ENCODE data around the gene EPN2. TPM values are rescaled to one million over a fixed set of nuclear protein-coding genes. Genes with fewer than 3 reads are reported as not detected.

EPN2 gene
- polyA plus RNA-seq, 1 donor from 2014 or later, result 37.8 TPM

DNA sequence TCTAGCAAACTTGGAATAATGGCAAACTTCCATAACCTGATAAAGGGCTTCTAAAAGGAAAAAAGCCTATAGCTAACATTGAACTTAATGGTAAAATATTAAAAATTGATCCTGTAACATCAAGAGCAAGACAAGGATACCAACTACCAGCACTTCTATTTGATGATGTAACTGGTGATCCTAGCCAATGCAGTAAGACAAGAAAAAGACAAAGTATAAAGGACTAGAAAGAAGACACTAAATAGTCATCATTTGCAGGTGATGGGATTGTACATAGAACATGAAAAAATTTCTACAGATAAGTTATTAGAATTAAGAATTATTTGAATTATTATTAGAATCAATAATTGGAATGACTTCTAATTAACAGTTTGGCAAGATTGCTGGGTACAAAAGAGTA is 88.4 kb downstream of the EPN2 start:
- TF ChIP-seq POLR2AphosphoS5 (IDR thresholded peaks at IDR 0.05) (no peak), EP300 (conservative IDR thresholded peaks at IDR 0.05; ENCODE audit: poor library complexity, severe bottlenecking) (no peak), MXI1 (conservative IDR thresholded peaks at IDR 0.05; ENCODE audit: poor library complexity, severe bottlenecking) (no peak), SMC3 (conservative IDR thresholded peaks at IDR 0.05; ENCODE audit: poor library complexity) (no peak), EZH2 (IDR thresholded peaks at IDR 0.05; ENCODE audit: borderline replicate concordance, insufficient read depth, low read length, poor library complexity, severe bottlenecking) (no peak), TAF1 (IDR thresholded peaks at IDR 0.05; ENCODE audit: low read depth) (no peak), RAD21 (conservative IDR thresholded peaks at IDR 0.05) (no peak)
- TF ChIP-seq, protein P1, sequence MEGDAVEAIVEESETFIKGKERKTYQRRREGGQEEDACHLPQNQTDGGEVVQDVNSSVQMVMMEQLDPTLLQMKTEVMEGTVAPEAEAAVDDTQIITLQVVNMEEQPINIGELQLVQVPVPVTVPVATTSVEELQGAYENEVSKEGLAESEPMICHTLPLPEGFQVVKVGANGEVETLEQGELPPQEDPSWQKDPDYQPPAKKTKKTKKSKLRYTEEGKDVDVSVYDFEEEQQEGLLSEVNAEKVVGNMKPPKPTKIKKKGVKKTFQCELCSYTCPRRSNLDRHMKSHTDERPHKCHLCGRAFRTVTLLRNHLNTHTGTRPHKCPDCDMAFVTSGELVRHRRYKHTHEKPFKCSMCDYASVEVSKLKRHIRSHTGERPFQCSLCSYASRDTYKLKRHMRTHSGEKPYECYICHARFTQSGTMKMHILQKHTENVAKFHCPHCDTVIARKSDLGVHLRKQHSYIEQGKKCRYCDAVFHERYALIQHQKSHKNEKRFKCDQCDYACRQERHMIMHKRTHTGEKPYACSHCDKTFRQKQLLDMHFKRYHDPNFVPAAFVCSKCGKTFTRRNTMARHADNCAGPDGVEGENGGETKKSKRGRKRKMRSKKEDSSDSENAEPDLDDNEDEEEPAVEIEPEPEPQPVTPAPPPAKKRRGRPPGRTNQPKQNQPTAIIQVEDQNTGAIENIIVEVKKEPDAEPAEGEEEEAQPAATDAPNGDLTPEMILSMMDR (IDR thresholded peaks at IDR 0.05; ENCODE audit: poor library complexity, severe bottlenecking), result no peak
- TF ChIP-seq, protein P2, sequence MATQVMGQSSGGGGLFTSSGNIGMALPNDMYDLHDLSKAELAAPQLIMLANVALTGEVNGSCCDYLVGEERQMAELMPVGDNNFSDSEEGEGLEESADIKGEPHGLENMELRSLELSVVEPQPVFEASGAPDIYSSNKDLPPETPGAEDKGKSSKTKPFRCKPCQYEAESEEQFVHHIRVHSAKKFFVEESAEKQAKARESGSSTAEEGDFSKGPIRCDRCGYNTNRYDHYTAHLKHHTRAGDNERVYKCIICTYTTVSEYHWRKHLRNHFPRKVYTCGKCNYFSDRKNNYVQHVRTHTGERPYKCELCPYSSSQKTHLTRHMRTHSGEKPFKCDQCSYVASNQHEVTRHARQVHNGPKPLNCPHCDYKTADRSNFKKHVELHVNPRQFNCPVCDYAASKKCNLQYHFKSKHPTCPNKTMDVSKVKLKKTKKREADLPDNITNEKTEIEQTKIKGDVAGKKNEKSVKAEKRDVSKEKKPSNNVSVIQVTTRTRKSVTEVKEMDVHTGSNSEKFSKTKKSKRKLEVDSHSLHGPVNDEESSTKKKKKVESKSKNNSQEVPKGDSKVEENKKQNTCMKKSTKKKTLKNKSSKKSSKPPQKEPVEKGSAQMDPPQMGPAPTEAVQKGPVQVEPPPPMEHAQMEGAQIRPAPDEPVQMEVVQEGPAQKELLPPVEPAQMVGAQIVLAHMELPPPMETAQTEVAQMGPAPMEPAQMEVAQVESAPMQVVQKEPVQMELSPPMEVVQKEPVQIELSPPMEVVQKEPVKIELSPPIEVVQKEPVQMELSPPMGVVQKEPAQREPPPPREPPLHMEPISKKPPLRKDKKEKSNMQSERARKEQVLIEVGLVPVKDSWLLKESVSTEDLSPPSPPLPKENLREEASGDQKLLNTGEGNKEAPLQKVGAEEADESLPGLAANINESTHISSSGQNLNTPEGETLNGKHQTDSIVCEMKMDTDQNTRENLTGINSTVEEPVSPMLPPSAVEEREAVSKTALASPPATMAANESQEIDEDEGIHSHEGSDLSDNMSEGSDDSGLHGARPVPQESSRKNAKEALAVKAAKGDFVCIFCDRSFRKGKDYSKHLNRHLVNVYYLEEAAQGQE (IDR thresholded peaks at IDR 0.05; ENCODE audit: borderline replicate concordance), result no peak
- H3F3A ChIP-seq (ENCODE audit: insufficient read depth, low read length, poor library complexity, severe bottlenecking), result no peaks in the 10 kb centered on the region
- no peak overlapping the region for H3K27ac ChIP-seq (ENCODE audit: low read length)
- no peak overlapping the region for H3K4me2 ChIP-seq (ENCODE audit: low read length)
- peaks cover 4% of the 10 kb centered on the region for H3K36me3 ChIP-seq (ENCODE audit: insufficient read depth, low read length)
- H4K20me1 ChIP-seq (ENCODE audit: insufficient read depth), result no peaks in the 10 kb centered on the region
- no peaks in the 10 kb centered on the region for H3K9me3 ChIP-seq (ENCODE audit: low read length)
- no peak overlapping the region for H3K9ac ChIP-seq (ENCODE audit: low read length)
- H3K27me3 ChIP-seq (ENCODE audit: insufficient read depth, low read depth, low read length), result no peaks in the 10 kb centered on the region
- H2AFZ ChIP-seq (ENCODE audit: low read depth, low read length), result no peak overlapping the region
- no peaks in the 10 kb centered on the region for H3K9me2 ChIP-seq (ENCODE audit: insufficient read depth, low read length)
- no peaks in the 10 kb centered on the region for H3K79me2 ChIP-seq (replicated peaks; ENCODE audit: insufficient read depth, low read length)
- no peak overlapping the region for H3K4me3 ChIP-seq (ENCODE audit: low read length)

DNA sequence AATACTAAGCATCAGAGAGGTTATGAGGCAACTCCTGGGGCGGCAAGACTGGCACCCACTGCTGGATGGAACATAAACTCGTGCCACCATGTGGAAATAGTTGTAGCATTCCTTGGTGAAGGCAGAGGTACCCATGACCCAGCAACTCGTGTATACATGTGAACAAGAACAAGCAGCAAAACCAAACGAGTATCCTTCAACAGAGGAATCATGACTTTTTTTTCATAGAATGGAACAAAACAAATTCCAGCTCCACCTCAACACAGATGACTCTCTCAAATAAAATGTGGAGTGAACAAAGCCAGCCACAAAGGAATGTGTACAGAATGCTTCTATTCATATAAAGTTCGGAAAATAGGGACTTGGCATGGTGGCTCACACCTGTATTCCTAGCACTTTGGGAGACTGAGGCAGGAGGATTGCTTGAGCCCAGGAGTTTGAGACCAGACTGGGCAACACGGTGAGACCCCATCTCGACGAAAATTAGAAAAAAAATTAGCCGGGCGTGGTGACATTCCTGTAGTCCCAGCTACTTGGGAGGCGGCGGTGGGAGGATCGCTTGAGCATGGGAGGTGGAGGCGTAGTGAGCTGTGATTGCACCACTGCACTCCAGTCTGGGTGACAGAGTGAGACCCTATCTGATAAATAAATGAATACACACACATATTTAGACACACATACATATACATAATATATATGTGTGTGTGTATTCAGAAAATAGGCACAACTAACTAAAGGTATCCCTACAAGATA is 90.0 kb downstream of the EPN2 start:
- Histone ChIP-seq H3K79me2 (replicated peaks; ENCODE audit: insufficient read depth, low read length) (no peaks in the 10 kb centered on the region), H2AFZ (ENCODE audit: low read depth, low read length) (no peak overlapping the region), H3K27ac (ENCODE audit: low read length) (no peak overlapping the region), H3K4me2 (ENCODE audit: low read length) (no peak overlapping the region), H3K9me3 (ENCODE audit: low read length) (no peaks in the 10 kb centered on the region), H3K36me3 (ENCODE audit: insufficient read depth, low read length) (peaks cover 4% of the 10 kb centered on the region), H3K27me3 (ENCODE audit: insufficient read depth, low read depth, low read length) (no peaks in the 10 kb centered on the region), H4K20me1 (ENCODE audit: insufficient read depth) (no peaks in the 10 kb centered on the region), H3F3A (ENCODE audit: insufficient read depth, low read length, poor library complexity, severe bottlenecking) (no peaks in the 10 kb centered on the region), H3K9ac (ENCODE audit: low read length) (no peak overlapping the region), H3K9me2 (ENCODE audit: insufficient read depth, low read length) (no peaks in the 10 kb centered on the region), H3K4me3 (ENCODE audit: low read length) (no peak overlapping the region)
- TF ChIP-seq TAF1 (IDR thresholded peaks at IDR 0.05; ENCODE audit: low read depth) (no peak), POLR2AphosphoS5 (IDR thresholded peaks at IDR 0.05) (no peak), SMC3 (conservative IDR thresholded peaks at IDR 0.05; ENCODE audit: poor library complexity) (no peak), MXI1 (conservative IDR thresholded peaks at IDR 0.05; ENCODE audit: poor library complexity, severe bottlenecking) (no peak), RAD21 (conservative IDR thresholded peaks at IDR 0.05) (no peak), EZH2 (IDR thresholded peaks at IDR 0.05; ENCODE audit: borderline replicate concordance, insufficient read depth, low read length, poor library complexity, severe bottlenecking) (no peak), EP300 (conservative IDR thresholded peaks at IDR 0.05; ENCODE audit: poor library complexity, severe bottlenecking) (no peak)
- TF ChIP-seq, protein P1 (IDR thresholded peaks at IDR 0.05; ENCODE audit: poor library complexity, severe bottlenecking), result no peak
- TF ChIP-seq, protein P2 (IDR thresholded peaks at IDR 0.05; ENCODE audit: borderline replicate concordance), result no peak
